PC-9 (cell line): Measurements from ENCODE around the gene KCNK3. TPM values are rescaled to one million over a fixed set of nuclear protein-coding genes. Genes with fewer than 3 reads are reported as not detected.

Experiments
- BruUV-seq: library from RNA; stranded (reverse); fragments of 400-500 nt; replicated peaks from 2 replicates; lab custom pipeline; 2021; lab: Mats Ljungman, UMichigan
- CTCF ChIA-PET: fragments of 300-600 bp; sonication (Branson Sonifier 250); formaldehyde crosslinking; loops from one replicate; lab custom pipeline; 2022; ENCODE audit warnings: antibody characterized with exemption; lab: Charles Lee
- POLR2A ChIA-PET: fragments of 300-600 bp; sonication (Branson Sonifier 250); formaldehyde crosslinking; loops from one replicate; lab custom pipeline; 2022; ENCODE audit warnings: antibody characterized with exemption; ENCODE audit not compliant: unreplicated experiment; lab: Charles Lee
- DNase-seq, 2 experiments: peaks; one replicate each; pipeline versions ENCODE4 v3.0.0 to v3.0.0-alpha.2; 2015 to 2022; ENCODE audit warnings: mixed read lengths in 1 of 2
- H2AFZ ChIP-seq: fragments of 200-600 bp; sonication (generic); 2 replicates; pipeline ENCODE4 v1.8.1; 2017; ENCODE audit warnings: antibody characterized with exemption
- H3F3A ChIP-seq: fragments of 200-600 bp; sonication (generic); 2 replicates; pipeline ENCODE4 v1.8.1; 2017; ENCODE audit warnings: antibody characterized with exemption, mild to moderate bottlenecking, low read depth; ENCODE audit not compliant: insufficient read depth
- H3K27ac ChIP-seq: fragments of 200-600 bp; sonication (generic); 2 replicates; pipeline ENCODE4 v1.6.1; 2016; ENCODE audit warnings: mixed run types
- H3K27me3 ChIP-seq: fragments of 200-600 bp; sonication (generic); 2 replicates; pipeline ENCODE4 v1.6.1; 2016; ENCODE audit warnings: low read depth, mixed run types; ENCODE audit not compliant: insufficient read depth
- H3K36me3 ChIP-seq: fragments of 200-600 bp; sonication (generic); 2 replicates; pipeline ENCODE4 v1.6.1; 2016; ENCODE audit warnings: low read depth, mixed run types
- H3K4me1 ChIP-seq: fragments of 200-600 bp; sonication (generic); replicated peaks from 2 replicates; pipeline ENCODE4 v1.6.1; 2016; ENCODE audit warnings: mixed run types; ENCODE audit not compliant: insufficient read depth
- H3K4me2 ChIP-seq: fragments of 200-600 bp; sonication (generic); 2 replicates; pipeline ENCODE4 v1.6.1; 2017; ENCODE audit warnings: mixed run types
- H3K4me3 ChIP-seq: fragments of 200-600 bp; sonication (generic); 2 replicates; pipeline ENCODE4 v1.6.1; 2016; ENCODE audit warnings: mixed run types
- H3K79me2 ChIP-seq: fragments of 200-600 bp; sonication (generic); 2 replicates; pipeline ENCODE4 v1.6.1; 2017; ENCODE audit warnings: low read depth, mixed run types
- H3K9me2 ChIP-seq: fragments of 200-600 bp; sonication (generic); 2 replicates; pipeline ENCODE4 v1.8.1; 2017; ENCODE audit warnings: mild to moderate bottlenecking; ENCODE audit not compliant: insufficient read depth
- H3K9me3 ChIP-seq: fragments of 200-600 bp; sonication (generic); 2 replicates; pipeline ENCODE4 v1.8.1; 2016; ENCODE audit warnings: low read depth; ENCODE audit not compliant: insufficient read depth
- H4K20me1 ChIP-seq: fragments of 200-600 bp; sonication (generic); 2 replicates; pipeline ENCODE4 v1.8.1; 2017; ENCODE audit not compliant: insufficient read depth
- CTCF ChIP-seq: fragments of 200-600 bp; sonication (generic); conservative IDR thresholded peaks from 2 replicates; pipeline ENCODE4 v1.6.1; 2017; ENCODE audit warnings: mixed run types, antibody characterized with exemption, mild to moderate bottlenecking, moderate library complexity
- EZH2 ChIP-seq: fragments of 200-600 bp; sonication (generic); IDR thresholded peaks from 2 replicates; pipeline ENCODE4 v1.8.0; 2017; ENCODE audit warnings: antibody characterized with exemption, low read depth
- intact Hi-C: fragments of 100-400 bp; cut with micrococcal nuclease; formaldehyde crosslinking; loops from one replicate; pipeline ENCODE4 v1.10.0; 2022; ENCODE audit not compliant: unreplicated experiment
- total RNA-seq: library from RNA; stranded (reverse); gene quantifications from 2 replicates; pipeline ENCODE4 v1.2.3, GENCODE V29; 2021

The KCNK3 gene
- total RNA-seq, 1 experiment from 2014 or later: not detected

GRCh38 chr2:26737221-26737620 is 44.7 kb downstream of the KCNK3 start:
- Histone ChIP-seq H3K4me3 (no peak overlapping the region), H3K4me1 (no peaks in the 10 kb centered on the region; the same call in 1 of the 2 replicates), H3K36me3 (no peaks in the 10 kb centered on the region), H3K4me2 (no peak overlapping the region), H3K27me3 (no peaks in the 10 kb centered on the region), H3K9me3 (no peaks in the 10 kb centered on the region), H3K9me2 (no peaks in the 10 kb centered on the region), H3K27ac (no peak overlapping the region), H3F3A (peaks cover 3% of the 10 kb centered on the region; the same call in 1 of the 2 replicates), H4K20me1 (no peaks in the 10 kb centered on the region), H3K79me2 (no peaks in the 10 kb centered on the region), H2AFZ (no peak overlapping the region)
- ChIA-PET POLR2A (no interaction called here), CTCF (no interaction called here)
- no TSS peak for BruUV-seq
- TF ChIP-seq CTCF: no peak
- no peak for TF ChIP-seq EZH2
- intact Hi-C loops: no loop called here
- no peak for DNase-seq

GRCh38 chr2:26738481-26738880 is 46.0 kb downstream of the KCNK3 start:
- Histone ChIP-seq H3K27ac (no peak overlapping the region), H3K36me3 (no peaks in the 10 kb centered on the region), H3K27me3 (no peaks in the 10 kb centered on the region), H3K4me3 (no peak overlapping the region), H2AFZ (no peak overlapping the region), H4K20me1 (no peaks in the 10 kb centered on the region), H3K9me3 (no peaks in the 10 kb centered on the region), H3K4me2 (no peak overlapping the region), H3F3A (peaks cover 3% of the 10 kb centered on the region; the same call in 1 of the 2 replicates), H3K79me2 (no peaks in the 10 kb centered on the region), H3K4me1 (no peaks in the 10 kb centered on the region; the same call in 1 of the 2 replicates), H3K9me2 (no peaks in the 10 kb centered on the region)
- no peak for DNase-seq
- BruUV-seq: no TSS peak
- intact Hi-C loops: no loop called here
- no peak for TF ChIP-seq EZH2
- TF ChIP-seq CTCF: no peak
- ChIA-PET POLR2A (no interaction called here), CTCF (no interaction called here)

- DNase-seq: no peak
- Histone ChIP-seq H3K4me2 (no peak overlapping the region), H2AFZ (no peak overlapping the region), H3K4me3 (no peak overlapping the region), H3K27ac (no peak overlapping the region), H3K36me3 (no peaks in the 10 kb centered on the region), H3K4me1 (no peaks in the 10 kb centered on the region; the same call in 1 of the 2 replicates), H3K79me2 (no peaks in the 10 kb centered on the region), H3K27me3 (no peaks in the 10 kb centered on the region), H3K9me3 (no peaks in the 10 kb centered on the region), H3K9me2 (no peaks in the 10 kb centered on the region), H3F3A (peaks cover 3% of the 10 kb centered on the region; the same call in 1 of the 2 replicates), H4K20me1 (no peaks in the 10 kb centered on the region)
- intact Hi-C loops: no loop called here
- TF ChIP-seq CTCF (no peak), EZH2 (no peak)
- CTCF ChIA-PET: no interaction called here
- BruUV-seq: no TSS peak
- POLR2A ChIA-PET: no interaction called here
These were observed 47.0 kb downstream of the KCNK3 start for GRCh38 chr2:26739514-26739913.
